HTR-8/SVneo (cell line): ENCODE data around the gene ADAMTS6.
"Not testable (repeated sequence)": the region's sequence is repeated elsewhere in the genome, so short reads cannot be mapped to it uniquely, and the experiment has no call there.

Source experiments
- DNase-seq: peaks from one replicate; pipeline ENCODE4 v3.0.0; 2011; ENCODE audit warnings: low spot score, mixed read lengths; ENCODE audit not compliant: insufficient read length
- FAIRE-seq: peaks from 2 replicates; lab custom pipeline; 2011; peaks lifted over from hg19 to GRCh38; lab: Jason Lieb, UNC

The ADAMTS6 gene

GRCh38 chr5:65481635-65482295 lies at the start of gene ADAMTS6:
Gene ADAMTS6, minus strand, starts transcription at chr5:65481920. Its CDS starts 8,247 bp downstream, at chr5:65473673.
- peak; percentile 95 for FAIRE-seq
- DNase-seq: peak; percentile 76

- no peak for DNase-seq
- no peak for FAIRE-seq
These were observed 49.2 kb upstream of the ADAMTS6 start for GRCh38 chr5:65530904-65531303.

GRCh38 chr5:65525726-65526125 lies 44.0 kb upstream of the ADAMTS6 start:
- FAIRE-seq (no peak), DNase-seq (no peak)

GRCh38 chr5:65512170-65512937 lies 30.6 kb upstream of the ADAMTS6 start:
- no peak for DNase-seq
- FAIRE-seq: no peak

GRCh38 chr5:65508978-65509377 lies 27.3 kb upstream of the ADAMTS6 start:
- DNase-seq: no peak
- no peak for FAIRE-seq

GRCh38 chr5:65506961-65507360 lies 25.2 kb upstream of the ADAMTS6 start:
- no peak for FAIRE-seq

GRCh38 chr5:65489119-65489518 lies 7.4 kb upstream of the ADAMTS6 start:
- DNase-seq (no peak), FAIRE-seq (no peak)

More at GRCh38 chr5:65506961-65507360, 25.2 kb upstream of the ADAMTS6 start:
- DNase-seq: no peak

- not testable (repeated sequence) for FAIRE-seq, DNase-seq
These were observed 6.4 kb upstream of the ADAMTS6 start for GRCh38 chr5:65488038-65488687.

GRCh38 chr5:65486803-65487202 lies 5.1 kb upstream of the ADAMTS6 start:
- not testable (repeated sequence) for DNase-seq, FAIRE-seq

- DNase-seq (no peak), FAIRE-seq (no peak)
These were observed 3.7 kb upstream of the ADAMTS6 start for GRCh38 chr5:65485405-65485804.

- peak; percentile 39 for DNase-seq
- no peak for FAIRE-seq
These were observed 2.0 kb upstream of the ADAMTS6 start for GRCh38 chr5:65483546-65484346.

GRCh38 chr5:65482736-65483545 lies 1.2 kb upstream of the ADAMTS6 start:
- FAIRE-seq (peak; percentile 16), DNase-seq (peak; percentile 26)

GRCh38 chr5:65482296-65482735 lies 596 bp upstream of the ADAMTS6 start:
- DNase-seq: no peak
- no peak for FAIRE-seq

GRCh38 chr5:65481171-65481581 lies 544 bp downstream of the ADAMTS6 start:
- FAIRE-seq: no peak
- DNase-seq: no peak

GRCh38 chr5:65480306-65480865 lies 1.3 kb downstream of the ADAMTS6 start:
- FAIRE-seq (peak; percentile 54), DNase-seq (no peak)

- DNase-seq: no peak
- no peak for FAIRE-seq
These were observed 2.2 kb downstream of the ADAMTS6 start for GRCh38 chr5:65479527-65479926.

GRCh38 chr5:65478336-65478735 lies 3.4 kb downstream of the ADAMTS6 start:
- FAIRE-seq: no peak
- DNase-seq: no peak

- no peak for DNase-seq
- no peak for FAIRE-seq
These were observed 5.8 kb downstream of the ADAMTS6 start for GRCh38 chr5:65475895-65476294.

- FAIRE-seq (no peak), DNase-seq (no peak)
These were observed 6.4 kb downstream of the ADAMTS6 start for GRCh38 chr5:65475336-65475735.
